ENCODE measurements around the gene CHML. TPM values are rescaled to one million over a fixed set of nuclear protein-coding genes. Genes with fewer than 3 reads are reported as not detected.

The CHML gene
- total RNA-seq, 1 experiment from 2014 or later = 15.4 TPM

Other genes with a start within 250 kb of the CHML start
- 241 and 261 TPM in 2 replicates for gene FH, start 120.6 kb downstream of the CHML start, total RNA-seq (2014; rRNA removed; shearing (Covaris generic); ENCODE audit: low replicate concordance)
- not detected in 2 replicates for gene KMO, start 108.0 kb downstream of the CHML start, total RNA-seq (2014; rRNA removed; shearing (Covaris generic); ENCODE audit: low replicate concordance)
- 1.1 and 4.1 TPM in 2 replicates for gene OPN3, start within 50 bp of the CHML start, total RNA-seq (2014; rRNA removed; shearing (Covaris generic); ENCODE audit: low replicate concordance)
- gene WDR64, start 11.9 kb upstream of the CHML start, total RNA-seq (2014; rRNA removed; shearing (Covaris generic); ENCODE audit: low replicate concordance) = not detected in 2 replicates
- gene EXO1, start 207.8 kb upstream of the CHML start, total RNA-seq (2014; rRNA removed; shearing (Covaris generic); ENCODE audit: low replicate concordance) = 28.5 and 40.7 TPM in 2 replicates

All from MG63 (cell line).